GM19351 (cell line): ENCODE results near the gene NBPF4.
A peak's percentile ranks its signal among the peaks of the same experiment; 100 is the strongest.
"Not testable (repeated sequence)": the region's sequence is repeated elsewhere in the genome, so short reads cannot be mapped to it uniquely, and the experiment has no call there.

ENCODE experiments used
- ATAC-seq: cut with Tn5 transposase; IDR thresholded peaks from one replicate; pipeline ENCODE4 v1.9.1; 2021; ENCODE audit warnings: mild to moderate bottlenecking, moderate library complexity; ENCODE audit not compliant: unreplicated experiment

The NBPF4 gene

GRCh38 chr1:108211014-108211413 is 32.9 kb downstream of the NBPF4 start:
- ATAC-seq, result no peak

- ATAC-seq, result no peak
Observed at GRCh38 chr1:108209456-108210108, 34.3 kb downstream of the NBPF4 start.

DNA sequence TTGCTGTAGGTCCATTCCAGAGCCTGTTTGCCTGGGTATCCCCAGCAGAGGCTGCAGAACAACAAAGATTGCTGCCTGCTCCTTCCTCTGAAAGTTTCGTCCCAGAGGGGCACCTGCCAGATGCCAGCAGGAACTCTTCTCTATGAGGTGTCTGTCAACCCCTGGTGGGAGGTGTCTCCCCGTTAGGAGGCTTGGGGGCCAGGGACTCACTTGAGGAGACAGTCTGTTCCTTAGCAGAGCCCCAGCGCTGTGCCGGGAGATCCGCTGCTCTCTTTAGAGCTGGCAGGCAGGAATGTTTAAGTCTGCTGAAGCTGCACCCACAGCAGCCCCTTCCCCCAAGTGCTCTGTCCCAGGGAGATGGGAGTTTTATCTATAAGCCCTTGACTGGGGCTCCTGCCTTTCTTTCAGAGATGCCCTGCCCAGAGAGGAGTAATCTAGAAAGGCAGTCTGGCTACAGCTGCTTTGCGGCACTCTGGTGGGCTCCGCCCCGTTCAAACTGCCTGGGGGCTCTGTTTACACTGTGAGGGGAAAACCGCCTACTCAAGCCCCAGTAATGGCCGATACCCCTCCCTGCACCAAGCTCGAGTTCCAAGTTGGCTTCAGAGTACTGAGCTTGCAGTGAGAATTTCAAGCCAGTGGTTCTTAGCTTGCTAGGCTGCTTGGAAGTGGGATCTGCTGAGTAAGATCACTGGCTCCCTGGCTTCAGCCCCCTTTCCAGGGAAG is 35.0 kb downstream of the NBPF4 start:
- ATAC-seq, result no peak

DNA sequence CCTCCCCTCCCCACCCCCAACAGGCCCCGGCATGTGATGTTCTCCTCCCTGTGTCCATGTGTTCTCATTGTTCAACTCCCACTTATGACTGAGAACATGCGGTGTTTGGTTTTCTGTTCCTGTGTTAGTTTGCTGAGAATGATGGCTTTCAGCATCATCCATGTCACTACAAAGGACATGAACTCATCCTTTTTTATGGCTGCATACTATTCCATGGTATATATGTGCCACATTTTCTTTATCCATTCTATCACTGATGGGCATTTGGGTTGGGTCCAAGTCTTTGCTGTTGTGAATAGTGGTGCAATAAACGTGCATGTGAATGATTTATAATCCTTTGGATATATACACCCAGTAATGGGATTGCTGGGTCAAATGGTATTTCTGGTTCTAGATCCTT is 40.3 kb downstream of the NBPF4 start:
- ATAC-seq, result not testable (repeated sequence)

DNA sequence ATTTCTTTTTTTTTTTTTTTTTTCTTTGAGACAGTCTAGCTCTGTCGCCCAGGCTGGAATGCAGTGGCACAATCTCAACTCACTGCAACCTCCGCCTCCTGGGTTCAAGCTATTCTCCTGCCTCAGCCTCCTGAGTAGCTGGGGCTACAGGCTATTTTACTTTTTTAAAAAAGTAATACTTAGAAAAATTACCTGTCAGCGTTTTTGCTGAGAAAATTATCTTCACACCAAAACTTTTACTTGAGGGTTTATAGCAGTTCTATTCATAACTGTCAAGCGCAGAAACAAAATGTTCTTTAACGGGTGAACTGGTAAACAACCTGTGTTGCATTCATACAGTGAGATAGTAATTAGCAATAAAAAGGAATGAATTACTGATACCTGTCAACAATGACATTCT is 42.2 kb downstream of the NBPF4 start:
- ATAC-seq, result no peak

DNA sequence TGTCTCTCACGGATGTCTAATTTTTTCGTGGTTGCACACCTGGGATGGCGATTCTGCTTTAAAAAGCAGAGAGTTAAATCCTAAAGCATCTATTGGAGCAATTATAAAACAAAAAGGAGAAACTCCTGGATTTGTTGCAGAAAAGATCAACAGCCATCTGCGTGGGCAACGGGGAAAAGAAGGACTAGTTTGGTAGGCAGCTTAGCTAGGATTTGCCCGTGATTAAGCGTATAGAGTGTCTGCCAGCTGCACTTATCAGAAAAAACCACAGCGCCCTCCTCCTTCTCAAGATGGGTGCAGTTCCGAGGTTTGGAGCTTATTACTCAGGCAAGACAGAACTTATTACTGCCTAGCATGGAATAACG is 43.2 kb downstream of the NBPF4 start:
- no peak for ATAC-seq

GRCh38 chr1:108199781-108200686 is 43.8 kb downstream of the NBPF4 start, which contains the start of gene SLC25A24:
Gene SLC25A24 (minus strand): TSS chr1:108200343. CDS start chr1:108200138, 205 bp downstream.
- ATAC-seq, result peak; percentile 86

GRCh38 chr1:108199201-108199691 is 44.6 kb downstream of the NBPF4 start:
- peak; percentile 3 for ATAC-seq

DNA sequence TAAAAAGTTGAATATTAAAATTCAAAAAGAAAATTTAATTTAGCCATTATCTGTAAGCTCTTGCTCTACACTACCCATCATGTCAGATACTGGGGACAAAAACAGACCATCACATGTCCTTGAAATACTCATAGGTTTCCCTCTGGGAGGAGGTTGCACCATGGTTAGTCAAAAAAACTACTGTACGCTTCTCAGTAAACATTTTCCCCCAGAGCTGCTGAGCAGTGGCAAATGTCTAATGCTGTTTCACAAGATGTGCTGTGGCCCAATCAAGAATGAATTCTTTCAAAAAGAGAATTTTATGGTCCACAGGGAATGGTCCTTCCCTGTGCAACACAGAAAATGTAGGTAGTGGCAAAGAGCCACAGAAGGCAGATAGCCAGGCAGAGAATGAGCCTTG is 49.8 kb downstream of the NBPF4 start:
- no peak for ATAC-seq

- no peak for ATAC-seq
Observed at GRCh38 chr1:108193333-108193732, 50.5 kb downstream of the NBPF4 start.

GRCh38 chr1:108192581-108192980 is 51.3 kb downstream of the NBPF4 start:
- ATAC-seq, result no peak

GRCh38 chr1:108190686-108191416 is 53.0 kb downstream of the NBPF4 start:
- ATAC-seq, result no peak

DNA sequence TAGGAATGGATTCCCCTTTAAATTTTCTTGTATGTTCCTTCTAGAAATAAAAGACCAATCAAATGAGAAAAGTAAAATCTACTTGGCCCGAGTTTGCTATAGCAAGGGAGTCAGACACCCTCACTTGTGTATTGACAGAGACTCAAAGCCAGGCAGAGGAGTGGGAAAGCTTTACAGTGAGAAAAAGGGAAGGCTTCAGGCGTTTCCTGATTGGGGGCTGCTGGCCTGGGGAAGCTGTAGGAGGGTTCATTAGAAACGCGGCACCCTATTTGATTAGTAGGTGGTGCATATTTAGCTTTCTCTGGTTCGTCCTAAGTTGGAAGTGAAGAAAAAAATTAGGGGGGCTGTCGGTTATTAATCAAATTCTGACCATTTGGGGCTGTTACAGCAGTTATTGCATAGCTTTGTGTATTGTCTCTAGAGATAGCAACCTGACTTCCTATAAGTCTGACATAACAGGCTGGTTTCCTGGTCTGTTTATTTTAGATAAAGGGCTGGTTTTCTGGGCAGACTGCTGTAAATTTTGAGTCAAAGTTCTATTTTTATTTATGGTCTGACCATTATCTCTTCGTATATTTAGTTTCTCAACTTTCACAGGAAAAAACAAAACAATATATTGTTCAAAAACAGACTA is 53.8 kb downstream of the NBPF4 start:
- ATAC-seq, result no peak

- ATAC-seq, result no peak
Observed at GRCh38 chr1:108188801-108189200, 55.1 kb downstream of the NBPF4 start.

- ATAC-seq, result no peak
Observed at GRCh38 chr1:108182959-108183700, 60.7 kb downstream of the NBPF4 start.

DNA sequence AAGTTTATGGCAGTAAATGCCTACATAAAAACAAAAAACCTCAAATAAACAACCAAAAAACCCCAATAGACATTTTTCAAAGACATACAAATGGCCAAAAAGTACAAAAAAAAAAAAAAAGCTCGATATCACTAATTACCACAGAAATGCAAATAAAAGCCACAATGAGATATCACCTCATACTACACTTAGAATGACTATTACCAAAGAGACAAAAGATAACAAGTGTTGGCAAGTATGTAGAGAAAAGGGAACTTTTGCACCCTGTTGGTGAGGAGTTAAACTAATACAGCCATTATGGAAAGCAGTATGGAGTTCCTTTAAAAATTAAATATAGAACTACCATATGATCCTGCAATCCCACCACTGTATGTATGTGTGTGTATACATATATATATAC is 64.9 kb downstream of the NBPF4 start:
- no peak for ATAC-seq
